ENCODE measurements around the gene PEX12. TPM values are rescaled to one million over a fixed set of nuclear protein-coding genes. Genes with fewer than 3 reads are reported as not detected.
A peak's percentile ranks its signal among the peaks of the same experiment; 100 is the strongest.

Gene PEX12
- total and polyA plus RNA-seq, 9 of the 15 experiments (the other 6 are each of a cell fraction or from before 2014, with no cell fraction given): 4.0 to 12.4 (median 6.4) TPM

DNA sequence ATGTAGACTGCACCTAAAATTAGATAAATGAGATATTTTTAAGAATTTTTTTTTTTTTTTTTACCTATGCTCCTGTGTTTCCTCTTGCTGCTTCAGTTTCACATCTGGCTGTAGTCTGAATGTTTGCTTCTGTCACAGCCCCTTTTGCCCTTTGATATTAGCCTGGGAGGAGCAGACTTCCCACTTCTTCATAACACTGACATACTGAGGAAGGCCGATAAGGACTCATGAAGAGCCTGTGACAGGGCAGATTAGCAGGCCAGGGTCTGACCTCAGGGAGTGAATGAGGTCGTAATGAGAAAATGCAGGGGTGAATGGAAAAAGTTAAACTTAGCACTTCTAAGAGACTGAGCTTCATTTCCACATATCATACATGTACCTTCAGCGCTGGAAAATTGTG lies 17.7 kb downstream of the PEX12 start, which contains the start of gene SLFN14 (continued):
- TF ChIP-seq, protein P1, sequence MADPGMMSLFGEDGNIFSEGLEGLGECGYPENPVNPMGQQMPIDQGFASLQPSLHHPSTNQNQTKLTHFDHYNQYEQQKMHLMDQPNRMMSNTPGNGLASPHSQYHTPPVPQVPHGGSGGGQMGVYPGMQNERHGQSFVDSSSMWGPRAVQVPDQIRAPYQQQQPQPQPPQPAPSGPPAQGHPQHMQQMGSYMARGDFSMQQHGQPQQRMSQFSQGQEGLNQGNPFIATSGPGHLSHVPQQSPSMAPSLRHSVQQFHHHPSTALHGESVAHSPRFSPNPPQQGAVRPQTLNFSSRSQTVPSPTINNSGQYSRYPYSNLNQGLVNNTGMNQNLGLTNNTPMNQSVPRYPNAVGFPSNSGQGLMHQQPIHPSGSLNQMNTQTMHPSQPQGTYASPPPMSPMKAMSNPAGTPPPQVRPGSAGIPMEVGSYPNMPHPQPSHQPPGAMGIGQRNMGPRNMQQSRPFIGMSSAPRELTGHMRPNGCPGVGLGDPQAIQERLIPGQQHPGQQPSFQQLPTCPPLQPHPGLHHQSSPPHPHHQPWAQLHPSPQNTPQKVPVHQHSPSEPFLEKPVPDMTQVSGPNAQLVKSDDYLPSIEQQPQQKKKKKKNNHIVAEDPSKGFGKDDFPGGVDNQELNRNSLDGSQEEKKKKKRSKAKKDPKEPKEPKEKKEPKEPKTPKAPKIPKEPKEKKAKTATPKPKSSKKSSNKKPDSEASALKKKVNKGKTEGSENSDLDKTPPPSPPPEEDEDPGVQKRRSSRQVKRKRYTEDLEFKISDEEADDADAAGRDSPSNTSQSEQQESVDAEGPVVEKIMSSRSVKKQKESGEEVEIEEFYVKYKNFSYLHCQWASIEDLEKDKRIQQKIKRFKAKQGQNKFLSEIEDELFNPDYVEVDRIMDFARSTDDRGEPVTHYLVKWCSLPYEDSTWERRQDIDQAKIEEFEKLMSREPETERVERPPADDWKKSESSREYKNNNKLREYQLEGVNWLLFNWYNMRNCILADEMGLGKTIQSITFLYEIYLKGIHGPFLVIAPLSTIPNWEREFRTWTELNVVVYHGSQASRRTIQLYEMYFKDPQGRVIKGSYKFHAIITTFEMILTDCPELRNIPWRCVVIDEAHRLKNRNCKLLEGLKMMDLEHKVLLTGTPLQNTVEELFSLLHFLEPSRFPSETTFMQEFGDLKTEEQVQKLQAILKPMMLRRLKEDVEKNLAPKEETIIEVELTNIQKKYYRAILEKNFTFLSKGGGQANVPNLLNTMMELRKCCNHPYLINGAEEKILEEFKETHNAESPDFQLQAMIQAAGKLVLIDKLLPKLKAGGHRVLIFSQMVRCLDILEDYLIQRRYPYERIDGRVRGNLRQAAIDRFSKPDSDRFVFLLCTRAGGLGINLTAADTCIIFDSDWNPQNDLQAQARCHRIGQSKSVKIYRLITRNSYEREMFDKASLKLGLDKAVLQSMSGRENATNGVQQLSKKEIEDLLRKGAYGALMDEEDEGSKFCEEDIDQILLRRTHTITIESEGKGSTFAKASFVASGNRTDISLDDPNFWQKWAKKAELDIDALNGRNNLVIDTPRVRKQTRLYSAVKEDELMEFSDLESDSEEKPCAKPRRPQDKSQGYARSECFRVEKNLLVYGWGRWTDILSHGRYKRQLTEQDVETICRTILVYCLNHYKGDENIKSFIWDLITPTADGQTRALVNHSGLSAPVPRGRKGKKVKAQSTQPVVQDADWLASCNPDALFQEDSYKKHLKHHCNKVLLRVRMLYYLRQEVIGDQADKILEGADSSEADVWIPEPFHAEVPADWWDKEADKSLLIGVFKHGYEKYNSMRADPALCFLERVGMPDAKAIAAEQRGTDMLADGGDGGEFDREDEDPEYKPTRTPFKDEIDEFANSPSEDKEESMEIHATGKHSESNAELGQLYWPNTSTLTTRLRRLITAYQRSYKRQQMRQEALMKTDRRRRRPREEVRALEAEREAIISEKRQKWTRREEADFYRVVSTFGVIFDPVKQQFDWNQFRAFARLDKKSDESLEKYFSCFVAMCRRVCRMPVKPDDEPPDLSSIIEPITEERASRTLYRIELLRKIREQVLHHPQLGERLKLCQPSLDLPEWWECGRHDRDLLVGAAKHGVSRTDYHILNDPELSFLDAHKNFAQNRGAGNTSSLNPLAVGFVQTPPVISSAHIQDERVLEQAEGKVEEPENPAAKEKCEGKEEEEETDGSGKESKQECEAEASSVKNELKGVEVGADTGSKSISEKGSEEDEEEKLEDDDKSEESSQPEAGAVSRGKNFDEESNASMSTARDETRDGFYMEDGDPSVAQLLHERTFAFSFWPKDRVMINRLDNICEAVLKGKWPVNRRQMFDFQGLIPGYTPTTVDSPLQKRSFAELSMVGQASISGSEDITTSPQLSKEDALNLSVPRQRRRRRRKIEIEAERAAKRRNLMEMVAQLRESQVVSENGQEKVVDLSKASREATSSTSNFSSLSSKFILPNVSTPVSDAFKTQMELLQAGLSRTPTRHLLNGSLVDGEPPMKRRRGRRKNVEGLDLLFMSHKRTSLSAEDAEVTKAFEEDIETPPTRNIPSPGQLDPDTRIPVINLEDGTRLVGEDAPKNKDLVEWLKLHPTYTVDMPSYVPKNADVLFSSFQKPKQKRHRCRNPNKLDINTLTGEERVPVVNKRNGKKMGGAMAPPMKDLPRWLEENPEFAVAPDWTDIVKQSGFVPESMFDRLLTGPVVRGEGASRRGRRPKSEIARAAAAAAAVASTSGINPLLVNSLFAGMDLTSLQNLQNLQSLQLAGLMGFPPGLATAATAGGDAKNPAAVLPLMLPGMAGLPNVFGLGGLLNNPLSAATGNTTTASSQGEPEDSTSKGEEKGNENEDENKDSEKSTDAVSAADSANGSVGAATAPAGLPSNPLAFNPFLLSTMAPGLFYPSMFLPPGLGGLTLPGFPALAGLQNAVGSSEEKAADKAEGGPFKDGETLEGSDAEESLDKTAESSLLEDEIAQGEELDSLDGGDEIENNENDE (IDR thresholded peaks at IDR 0.05; ENCODE audit: low read depth, low read length): no peak
- TF ChIP-seq ZKSCAN8 (CRISPR knock-in tag; IDR thresholded peaks at IDR 0.05) (peak; percentile 80; the same call in 1 of the 2 replicates), ZNF146 (CRISPR knock-in tag; IDR thresholded peaks at IDR 0.05; ENCODE audit: unreplicated experiment) (no peak), STAG1 (CRISPR knock-in tag; IDR thresholded peaks at IDR 0.05; ENCODE audit: borderline replicate concordance) (no peak), ZSCAN29 (IDR thresholded peaks at IDR 0.05) (no peak)
- TF ChIP-seq, protein P2, sequence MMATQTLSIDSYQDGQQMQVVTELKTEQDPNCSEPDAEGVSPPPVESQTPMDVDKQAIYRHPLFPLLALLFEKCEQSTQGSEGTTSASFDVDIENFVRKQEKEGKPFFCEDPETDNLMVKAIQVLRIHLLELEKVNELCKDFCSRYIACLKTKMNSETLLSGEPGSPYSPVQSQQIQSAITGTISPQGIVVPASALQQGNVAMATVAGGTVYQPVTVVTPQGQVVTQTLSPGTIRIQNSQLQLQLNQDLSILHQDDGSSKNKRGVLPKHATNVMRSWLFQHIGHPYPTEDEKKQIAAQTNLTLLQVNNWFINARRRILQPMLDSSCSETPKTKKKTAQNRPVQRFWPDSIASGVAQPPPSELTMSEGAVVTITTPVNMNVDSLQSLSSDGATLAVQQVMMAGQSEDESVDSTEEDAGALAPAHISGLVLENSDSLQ (IDR thresholded peaks at IDR 0.05): peak; percentile 93

Measured in K562 (cell line).